HG03457 (cell line): ENCODE data around the gene MANBA.
A peak's percentile ranks its signal among the peaks of the same experiment; 100 is the strongest.

ENCODE experiments used
- ATAC-seq: cut with Tn5 transposase; IDR thresholded peaks from one replicate; pipeline ENCODE4 v1.9.1; 2021; ENCODE audit warnings: moderate number of reproducible peaks; ENCODE audit not compliant: unreplicated experiment

MANBA gene

GRCh38 chr4:102760645-102761295 is at the start of gene MANBA:
MANBA (minus strand) TSS chr4:102760968; CDS start chr4:102760894, 74 bp downstream.
- ATAC-seq: peak; percentile 82

- no peak for ATAC-seq
These were observed 48.9 kb upstream of the MANBA start for GRCh38 chr4:102809691-102810090.

- ATAC-seq: no peak
These were observed 48.4 kb upstream of the MANBA start for GRCh38 chr4:102809190-102809589.

GRCh38 chr4:102808009-102808408 is 47.2 kb upstream of the MANBA start:
- no peak for ATAC-seq

GRCh38 chr4:102807345-102807744 is 46.6 kb upstream of the MANBA start:
- peak; percentile 46 for ATAC-seq

- no peak for ATAC-seq
These were observed 39.0 kb upstream of the MANBA start for GRCh38 chr4:102799816-102800215.

GRCh38 chr4:102794999-102795398 is 34.2 kb upstream of the MANBA start:
- no peak for ATAC-seq

GRCh38 chr4:102792361-102792936 is 31.7 kb upstream of the MANBA start:
- no peak for ATAC-seq

- ATAC-seq: no peak
These were observed 30.6 kb upstream of the MANBA start for GRCh38 chr4:102791318-102791835.

GRCh38 chr4:102789317-102789717 is 28.5 kb upstream of the MANBA start:
- ATAC-seq: no peak

- ATAC-seq: no peak
These were observed 27.2 kb upstream of the MANBA start for GRCh38 chr4:102787944-102788343.

- ATAC-seq: no peak
These were observed 26.5 kb upstream of the MANBA start for GRCh38 chr4:102787096-102787881.

GRCh38 chr4:102786279-102786678 is 25.5 kb upstream of the MANBA start:
- ATAC-seq: no peak

- ATAC-seq: no peak
These were observed 22.2 kb upstream of the MANBA start for GRCh38 chr4:102783006-102783405.

GRCh38 chr4:102781570-102781969 is 20.8 kb upstream of the MANBA start:
- ATAC-seq: no peak

- no peak for ATAC-seq
These were observed 19.8 kb upstream of the MANBA start for GRCh38 chr4:102780476-102781144.

GRCh38 chr4:102779204-102779603 is 18.4 kb upstream of the MANBA start:
- ATAC-seq: no peak

- no peak for ATAC-seq
These were observed 18.0 kb upstream of the MANBA start for GRCh38 chr4:102778720-102779119.

- no peak for ATAC-seq
These were observed 15.0 kb upstream of the MANBA start for GRCh38 chr4:102775805-102776204.

GRCh38 chr4:102774254-102774653 is 13.5 kb upstream of the MANBA start:
- ATAC-seq: no peak

GRCh38 chr4:102772738-102773340 is 12.1 kb upstream of the MANBA start:
- no peak for ATAC-seq
